ENCODE measurements around the gene SPNS2.
A peak's percentile ranks its signal among the peaks of the same experiment; 100 is the strongest.

SPNS2 gene

DNA sequence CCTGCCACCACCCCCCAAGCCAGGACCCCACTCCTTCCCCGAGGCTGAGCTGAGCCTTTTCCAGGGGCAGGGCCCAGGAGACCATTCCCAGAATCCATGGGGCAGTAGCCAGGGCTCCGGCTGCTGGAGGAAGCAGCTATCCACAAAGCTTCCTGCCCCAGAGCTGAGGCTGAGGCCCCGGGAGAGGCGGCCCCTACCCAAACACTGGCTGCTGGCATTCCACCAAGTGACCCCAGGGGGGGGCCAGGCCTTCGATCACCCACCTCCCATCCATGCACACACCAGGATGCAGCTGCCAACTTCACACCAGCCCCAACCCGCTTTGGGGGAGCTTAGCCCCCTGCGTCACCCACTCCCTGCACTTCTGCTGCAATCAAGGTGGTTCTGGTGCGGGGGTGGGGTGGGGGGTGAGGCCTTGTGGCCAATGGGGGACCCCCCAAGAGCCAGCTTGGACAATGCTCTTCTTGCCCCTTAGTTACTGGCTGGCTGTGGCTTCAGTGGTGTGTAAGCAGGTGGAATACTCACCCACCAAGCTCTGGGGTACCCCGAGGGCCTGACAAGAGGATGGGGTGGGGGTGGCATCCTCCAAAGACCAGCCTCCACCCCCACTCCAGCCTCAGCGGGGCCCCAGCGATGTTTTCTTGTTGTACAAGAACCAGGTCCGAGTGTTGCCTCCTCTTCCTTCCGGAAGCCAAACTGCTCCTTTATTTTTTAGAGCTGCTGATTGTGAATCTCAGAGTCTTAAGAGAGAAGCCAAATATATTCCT lies 39.7 kb downstream of the SPNS2 start:
- no peak for DNase-seq

DNA sequence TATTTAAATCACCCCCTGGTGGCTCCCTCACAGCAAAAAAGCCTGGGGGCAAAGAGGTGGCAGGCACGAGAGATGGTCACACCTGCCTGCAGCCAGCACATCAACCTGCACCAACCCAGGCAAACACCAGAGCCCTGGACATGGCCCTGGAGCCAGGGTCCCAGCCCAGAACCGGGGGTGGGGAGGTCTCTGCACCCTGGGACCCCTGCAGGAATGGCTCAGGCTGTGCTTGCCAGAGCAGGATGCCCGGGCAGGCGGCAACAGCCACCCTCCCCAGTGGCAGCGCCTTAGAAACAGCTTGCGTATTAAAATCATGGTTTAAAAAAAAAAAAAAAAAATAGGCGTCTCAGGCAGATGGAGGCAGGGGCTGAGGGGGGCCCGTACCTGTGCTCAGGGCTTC lies 40.3 kb downstream of the SPNS2 start:
- no peak for DNase-seq

GRCh38 chr17:4539576-4540223 lies 41.0 kb downstream of the SPNS2 start:
- no peak for DNase-seq

- DNase-seq = no peak
Measured at GRCh38 chr17:4540224-4540651, 41.6 kb downstream of the SPNS2 start.

DNA sequence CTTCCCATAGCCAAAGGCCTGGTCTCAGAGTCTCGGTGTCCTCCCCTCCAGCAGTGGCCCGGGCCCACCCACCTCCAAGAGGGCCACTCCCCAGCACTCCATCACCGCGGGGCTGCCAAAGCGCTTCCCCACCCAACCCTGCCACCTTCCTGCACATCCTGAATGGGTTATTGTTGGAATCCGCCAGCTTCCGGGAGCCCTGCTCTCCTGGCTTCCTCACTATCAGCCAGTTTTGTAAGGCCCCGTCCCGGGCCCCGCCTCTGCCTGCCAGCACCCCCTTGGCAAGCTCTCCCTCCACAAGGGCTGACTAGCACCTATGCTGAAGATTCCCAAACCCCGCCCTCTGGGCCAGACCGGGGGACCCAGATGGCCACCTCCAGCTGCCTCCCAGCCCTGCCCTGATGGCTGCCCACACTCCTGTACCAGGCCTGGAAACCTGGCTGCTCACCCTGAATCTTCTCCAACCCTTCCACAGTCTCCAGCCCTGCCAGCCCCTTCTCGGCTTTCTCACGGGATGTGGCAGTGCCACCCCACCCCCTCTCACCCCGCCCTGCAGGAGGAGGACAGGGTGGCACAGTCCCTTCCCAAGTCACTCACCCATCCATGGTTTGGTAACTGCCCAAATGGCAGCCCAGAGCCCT lies 42.1 kb downstream of the SPNS2 start:
- DNase-seq = no peak

DNA sequence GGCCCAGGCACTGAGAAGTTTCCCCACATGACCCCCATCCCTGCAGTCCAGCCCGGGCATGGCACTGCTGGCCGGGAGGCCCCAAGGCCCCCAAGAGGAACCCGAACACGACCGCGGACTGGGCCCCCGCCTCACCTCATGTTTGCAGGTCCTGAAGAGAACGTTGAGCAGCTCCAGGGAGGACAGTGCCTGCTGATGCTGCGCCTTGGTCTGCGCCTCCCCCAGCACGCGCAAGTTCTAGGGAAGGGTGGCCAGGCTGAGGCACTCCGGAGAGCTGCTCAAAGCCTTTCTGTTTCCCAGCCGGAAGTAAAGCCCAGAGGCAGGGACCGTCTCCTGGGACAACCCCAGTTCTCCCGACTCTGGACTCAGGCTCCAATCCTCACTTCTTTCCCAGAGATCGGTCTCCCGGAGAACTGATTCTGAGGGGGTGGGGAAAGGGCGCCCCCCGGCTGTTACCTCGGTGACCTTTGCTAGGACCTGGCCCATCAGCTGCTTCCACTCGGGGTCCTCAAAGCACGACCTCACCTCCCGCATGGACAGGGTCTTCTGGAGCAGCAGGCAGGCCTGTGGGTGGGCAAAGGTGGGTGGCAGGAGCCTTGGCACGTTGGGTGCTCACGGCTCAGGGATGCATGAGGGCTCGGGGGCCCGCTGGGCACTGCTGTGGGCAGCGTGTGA lies 42.8 kb downstream of the SPNS2 start:
- DNase-seq = no peak

DNA sequence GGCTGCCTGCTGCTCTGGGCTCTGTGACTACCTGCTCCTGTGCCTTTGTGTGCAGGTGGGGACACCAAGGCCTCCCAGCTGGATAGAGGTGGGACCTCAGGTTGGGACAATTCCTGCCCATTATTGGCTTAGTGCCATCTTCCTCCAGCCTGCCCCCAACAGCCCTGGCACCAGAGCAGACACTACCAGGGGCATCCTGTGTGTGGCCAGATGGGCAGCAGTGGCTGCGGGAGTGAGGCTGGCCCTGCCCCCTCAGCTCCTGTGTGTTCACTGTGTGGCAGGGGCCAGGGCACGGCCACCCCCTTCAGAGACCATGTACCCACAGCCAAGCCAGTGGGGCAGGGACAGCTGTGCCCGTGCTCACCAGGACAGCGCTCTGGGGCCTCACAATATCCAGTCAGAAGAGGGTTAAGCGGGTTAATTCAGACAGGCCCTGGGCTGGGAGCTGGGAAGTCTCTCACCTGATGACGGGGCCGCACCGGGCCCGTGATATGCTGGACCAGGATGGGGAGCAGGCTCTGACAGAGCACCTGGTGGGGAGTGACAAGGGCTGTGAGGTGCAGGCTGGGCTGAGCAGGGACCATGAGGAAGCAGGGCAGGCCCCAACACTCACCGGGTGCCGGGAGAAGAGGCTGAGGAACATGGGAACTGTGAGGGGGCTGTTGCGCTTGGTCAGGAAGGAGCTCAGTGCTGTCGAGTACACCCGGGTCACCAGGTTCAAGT lies 43.5 kb downstream of the SPNS2 start:
- no peak for DNase-seq

DNA sequence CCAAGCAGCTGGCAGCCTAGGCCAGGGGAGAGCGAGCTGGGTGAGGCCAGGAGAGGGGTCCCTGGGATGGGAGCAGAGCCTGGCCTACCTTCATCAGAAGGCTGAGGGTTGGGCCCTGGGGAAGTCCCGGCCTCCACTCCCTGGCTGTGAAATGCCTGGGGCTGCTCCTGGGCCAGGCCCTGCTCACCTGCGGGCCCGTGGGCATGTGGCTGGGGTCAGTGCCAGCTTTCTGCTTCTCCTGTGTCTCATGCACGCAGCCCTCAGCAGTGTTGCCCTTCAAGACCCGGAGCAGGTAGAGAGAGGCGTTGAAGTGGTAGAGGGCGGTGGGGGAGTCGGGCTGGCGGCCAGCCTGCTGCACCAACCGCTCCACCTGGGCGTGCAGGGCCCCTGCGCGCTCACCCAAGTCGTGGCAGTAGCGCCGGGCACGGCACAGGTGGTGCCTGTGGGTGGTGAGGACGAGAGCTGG lies 44.1 kb downstream of the SPNS2 start:
- no peak for DNase-seq

DNA sequence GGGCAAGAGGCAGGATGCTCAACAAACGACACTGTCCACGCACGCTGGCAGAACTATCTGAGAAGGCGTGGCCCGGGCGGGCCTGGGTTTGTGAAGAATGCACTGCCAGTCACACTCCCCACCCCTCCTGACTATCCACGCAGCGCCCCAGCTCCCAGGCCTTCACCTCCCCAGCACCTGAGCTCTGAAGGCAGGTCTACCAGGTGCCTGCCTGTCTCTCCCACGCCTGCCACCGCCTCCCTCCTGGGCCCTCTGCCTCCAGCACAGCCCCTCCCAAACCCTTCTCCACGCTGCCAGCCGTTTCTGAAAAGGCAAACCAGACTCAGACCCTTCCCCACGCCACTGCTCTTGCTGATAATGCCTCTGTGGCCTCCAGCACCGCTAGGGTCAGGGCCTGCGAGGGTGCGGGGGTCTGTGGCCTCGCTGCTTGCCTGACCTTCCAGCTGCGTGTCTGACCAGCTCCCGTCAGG lies 44.9 kb downstream of the SPNS2 start:
- no peak for DNase-seq

- DNase-seq = no peak
Measured at GRCh38 chr17:4544135-4544950, 45.7 kb downstream of the SPNS2 start.

DNA sequence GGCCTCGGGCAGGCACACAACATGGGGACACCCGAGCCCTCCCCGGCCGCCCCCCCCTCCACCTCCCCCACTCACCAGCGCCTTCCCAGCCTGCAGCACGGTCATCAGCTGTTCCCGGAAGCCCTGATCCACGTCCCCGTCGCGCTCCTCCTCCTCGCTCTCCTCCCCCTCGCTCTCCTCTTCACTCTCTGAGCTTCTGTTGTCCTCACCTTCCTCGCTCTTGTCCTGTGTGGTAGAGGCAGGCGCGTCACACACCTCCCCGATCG lies 46.2 kb downstream of the SPNS2 start:
- DNase-seq = no peak

DNA sequence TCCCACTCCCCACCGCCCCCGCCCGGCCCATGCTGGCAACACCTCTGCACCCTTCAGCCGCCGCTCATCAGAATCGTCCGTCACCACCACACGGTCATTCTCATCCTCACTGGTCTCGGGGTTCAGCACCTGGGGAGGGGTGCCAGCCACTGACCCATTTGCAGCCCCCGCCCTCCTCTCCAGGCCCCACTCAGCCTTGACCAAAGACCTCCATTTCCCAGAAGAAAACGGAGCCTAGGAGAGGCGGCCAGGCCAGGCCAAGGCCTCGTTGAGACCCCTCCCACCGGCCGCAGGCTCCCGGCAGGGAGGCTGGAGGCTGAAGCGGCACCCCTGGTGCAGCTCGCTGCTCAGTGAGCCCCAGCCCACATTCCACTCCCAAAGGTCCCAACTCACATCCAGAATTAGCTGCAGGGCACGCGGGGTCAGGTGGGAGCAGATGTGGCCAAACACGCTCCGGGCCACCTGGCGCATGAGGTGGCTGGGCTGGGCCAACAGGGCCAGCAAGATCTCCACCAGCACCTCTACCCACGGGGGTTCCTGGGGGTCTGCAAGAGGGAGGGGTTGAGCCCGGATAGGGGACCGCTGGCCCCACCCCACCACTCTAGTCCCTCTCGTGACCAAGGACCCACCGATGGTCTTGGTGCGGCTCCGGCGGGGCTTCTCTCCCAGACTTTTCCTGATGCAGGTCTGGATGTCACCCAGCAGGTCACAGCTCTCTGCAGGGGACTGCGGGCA lies 46.7 kb downstream of the SPNS2 start:
- no peak for DNase-seq

- DNase-seq = no peak
Measured at GRCh38 chr17:4547118-4547906, 48.6 kb downstream of the SPNS2 start.

DNA sequence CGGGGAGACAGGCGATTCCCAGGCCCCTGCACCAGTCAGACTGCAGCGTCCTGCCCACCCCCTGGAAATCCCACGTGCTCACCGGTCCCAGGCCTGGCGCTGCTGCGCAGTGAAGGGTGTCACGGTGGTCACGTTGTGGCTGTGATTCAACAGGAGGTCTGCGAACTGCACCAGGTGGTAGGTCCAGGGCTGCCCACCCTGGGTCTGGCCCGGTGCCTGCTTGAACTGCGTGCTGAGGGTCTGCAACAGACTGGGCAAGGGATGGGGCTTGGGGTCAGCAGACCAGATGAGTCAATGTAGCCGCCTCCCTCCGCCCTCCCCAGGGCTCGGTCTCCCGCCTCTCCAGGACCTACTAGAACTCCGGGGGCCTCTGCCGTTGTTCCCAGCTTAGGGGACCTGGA lies 49.4 kb downstream of the SPNS2 start:
- DNase-seq = no peak

DNA sequence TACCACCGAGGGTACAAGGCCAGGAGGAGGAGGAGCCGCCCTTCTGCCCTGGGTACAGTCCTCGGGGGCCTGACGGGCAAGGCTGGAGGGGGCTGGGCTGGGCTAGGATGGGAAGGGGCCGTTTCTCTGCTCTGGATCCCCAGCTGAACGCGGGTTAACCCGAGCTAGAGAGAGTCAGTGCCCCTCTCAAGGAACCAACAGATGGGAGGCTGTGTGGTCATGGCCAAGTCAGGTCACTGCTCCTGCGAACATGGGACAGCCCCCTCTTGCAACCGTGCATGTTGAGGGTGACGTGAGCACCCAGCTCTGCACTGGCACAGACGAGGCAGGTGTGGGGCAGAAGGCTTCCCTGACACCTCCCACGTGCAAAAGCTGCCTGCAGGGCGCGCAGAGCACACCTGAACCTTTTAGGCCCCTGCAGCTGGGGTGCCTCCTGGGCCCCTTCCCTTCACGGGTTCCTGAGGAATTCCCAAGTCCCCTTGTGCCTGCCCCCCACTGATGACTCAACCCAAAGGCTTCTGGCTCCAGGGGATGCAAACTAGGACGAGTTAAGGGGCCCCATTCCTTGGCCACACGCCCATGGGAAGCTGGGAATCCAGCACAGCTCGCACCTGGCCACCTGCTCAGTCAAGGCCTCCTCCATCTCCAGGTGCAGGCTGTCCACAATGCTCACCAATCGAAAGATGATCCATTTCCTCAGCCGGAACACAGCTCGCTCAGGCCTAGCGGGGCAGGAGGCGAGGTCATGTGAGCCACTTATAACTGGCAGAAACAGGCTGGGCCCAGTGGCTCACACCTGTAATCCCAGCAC lies 50.2 kb downstream of the SPNS2 start:
- DNase-seq = no peak

- no peak for DNase-seq
Measured at GRCh38 chr17:4549781-4550533, 51.3 kb downstream of the SPNS2 start.

DNA sequence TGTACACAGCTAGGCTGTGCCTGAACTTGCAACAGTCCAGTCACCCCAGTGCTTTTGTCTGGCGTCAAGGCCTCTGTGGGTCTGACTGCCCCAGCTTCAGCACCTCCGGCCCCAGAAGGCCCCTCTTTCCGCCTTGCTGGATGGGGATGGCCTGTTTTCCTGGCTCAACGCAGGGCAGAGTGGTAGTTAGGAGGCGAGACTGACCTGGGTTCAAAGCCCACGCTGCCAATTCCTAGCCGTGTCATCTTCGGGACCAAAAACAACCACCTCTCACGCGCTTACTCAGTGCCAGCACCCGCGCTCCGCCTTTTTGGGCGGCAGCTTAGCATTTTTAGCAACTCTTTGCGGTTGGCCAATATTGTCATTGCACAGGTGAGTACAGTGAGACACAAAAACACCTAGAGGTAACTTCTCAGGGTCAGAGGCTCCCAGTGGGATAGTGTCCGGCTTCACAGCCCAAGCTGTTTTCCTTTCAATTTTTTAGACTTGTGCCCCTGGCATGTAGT lies 51.9 kb downstream of the SPNS2 start:
- no peak for DNase-seq

GRCh38 chr17:4551141-4551540 lies 52.5 kb downstream of the SPNS2 start:
- peak; percentile 49 to 51 for DNase-seq

Data from activated T-cell treated with anti-CD3 and anti-CD28 coated beads, Interleukin-2, amount 50 U/mL, for 48 hours (primary cell).